K562 (cell line): ENCODE measurements around the gene PHKG1. TPM values are rescaled to one million over a fixed set of nuclear protein-coding genes. Genes with fewer than 3 reads are reported as not detected.

Experiments used
- ARID1B ChIP-seq: fragments of 450-650 bp; IDR thresholded peaks from 2 replicates; pipeline ENCODE4 v1.6.1; 2016; ENCODE audit warnings: antibody characterized with exemption, mild to moderate bottlenecking, inconsistent platforms
- CHCHD3 ChIP-seq: fragments of 250-450 bp; sonication (Bioruptor Pico); IDR thresholded peaks from 2 replicates; pipeline ENCODE4 v2.1.2; 2022; ENCODE audit warnings: mild to moderate bottlenecking
- CHD4 ChIP-seq: fragments of 200-600 bp; sonication (generic); IDR thresholded peaks from 3 replicates; pipeline ENCODE4 v1.6.1; 2012; ENCODE audit warnings: low read depth, mild to moderate bottlenecking, mixed read lengths, low read length, inconsistent platforms; ENCODE audit not compliant: insufficient read depth, insufficient replicate concordance, poor library complexity, severe bottlenecking
- CTCF ChIP-seq, 3 experiments: IDR thresholded peaks in 2 of 3; conservative IDR thresholded peaks in 1 of 3; 2 replicates each; pipeline ENCODE4 v1.5.1; 2011 to 2012; ENCODE audit warnings: low read length in 3 of 3, mild to moderate bottlenecking in 3 of 3, control low read depth in 2 of 3, improper control_type of control experiment in 1 of 3, inconsistent platforms in 1 of 3, low read depth in 1 of 3, mixed read lengths in 1 of 3, moderate library complexity in 1 of 3; ENCODE audit not compliant: insufficient read depth in 2 of 3
- ELF1 ChIP-seq: fragments of 200-800 bp; sonication (Bioruptor generic); IDR thresholded peaks from 2 replicates; pipeline ENCODE4 v1.6.1; 2016; ENCODE audit warnings: missing genetic modification characterization, missing compliant biosample characterization
- ESRRA ChIP-seq: fragments of 450-650 bp; IDR thresholded peaks from 2 replicates; pipeline ENCODE4 v1.6.1; 2014; ENCODE audit warnings: low read depth, mild to moderate bottlenecking, moderate library complexity, borderline replicate concordance
- HEY1 ChIP-seq: fragments of 250-450 bp; sonication (Bioruptor Pico); IDR thresholded peaks from 2 replicates; pipeline ENCODE4 v1.5.0; 2020; ENCODE audit warnings: mild to moderate bottlenecking, moderate library complexity, borderline replicate concordance
- LEF1 ChIP-seq: fragments of 450-650 bp; IDR thresholded peaks from 2 replicates; pipeline ENCODE4 v1.6.1; 2016; ENCODE audit warnings: mild to moderate bottlenecking
- MTA2 ChIP-seq: fragments of 450-650 bp; IDR thresholded peaks from 2 replicates; pipeline ENCODE4 v1.6.1; 2016; ENCODE audit warnings: low read depth
- NCOA2 ChIP-seq, 2 experiments: fragments of 450-650 bp; IDR thresholded peaks; 2 replicates each; pipeline ENCODE4 v1.6.1; 2018; ENCODE audit warnings: mild to moderate bottlenecking in 2 of 2, moderate library complexity in 1 of 2; ENCODE audit not compliant: partially characterized antibody in 2 of 2
- PKNOX1 ChIP-seq: fragments of 450-650 bp; IDR thresholded peaks from 2 replicates; pipeline ENCODE4 v1.6.1; 2016
- RBM17 ChIP-seq: fragments of 200-400 bp; formaldehyde crosslinking; IDR thresholded peaks from 2 replicates; pipeline ENCODE4 v1.6.1; 2017; ENCODE audit warnings: low read depth, mild to moderate bottlenecking, low read length, borderline replicate concordance
- THRAP3 ChIP-seq: fragments of 450-650 bp; IDR thresholded peaks from 2 replicates; pipeline ENCODE4 v1.6.1; 2016; ENCODE audit warnings: mild to moderate bottlenecking, inconsistent platforms, borderline replicate concordance
- ZKSCAN1 ChIP-seq: fragments of 150-350 bp; IDR thresholded peaks from 2 replicates; pipeline ENCODE4 v1.6.1; 2016; ENCODE audit warnings: low read depth, low read length
- ZNF668 ChIP-seq: fragments of 250-450 bp; sonication (Bioruptor Pico); IDR thresholded peaks from 2 replicates; pipeline ENCODE4 v1.8.0; 2022; ENCODE audit warnings: mild to moderate bottlenecking, inconsistent platforms
- polyA plus RNA-seq, 8 experiments: library from polyadenylated mRNA; depleted of rRNA in 4 of 8; stranded (reverse) in 5 of 8; unstranded in 3 of 8; fragments of >200 nt; fragmentation: Nextera tagmentation in 2 of 8; fragmentation: Illumina TruSeq in 1 of 8; extraction: Ambion mirVana in 2 of 8; extraction: Trizol in 1 of 8; gene quantifications; 2 replicates each; pipeline versions ENCODE4 v1.2.1 to v1.2.3, GENCODE V29; 2011 to 2014; ENCODE audit warnings: inconsistent platforms in 1 of 8, missing spikeins in 1 of 8
- total RNA-seq, 7 experiments: library from RNA; depleted of rRNA in 6 of 7; stranded (reverse); fragments of >200 nt in 6 of 7; fragmentation: Illumina TruSeq in 2 of 7; extraction: Trizol in 2 of 7; gene quantifications; 2 replicates each; pipeline versions ENCODE4 v1.2.1 to v1.2.3, GENCODE V29; 2011 to 2021; ENCODE audit warnings: low replicate concordance in 1 of 7
- TF ChIP-seq, protein P1 (sequence below): fragments of 450-650 bp; IDR thresholded peaks from 2 replicates; pipeline ENCODE4 v1.6.1; 2018; ENCODE audit not compliant: partially characterized antibody
- TF ChIP-seq, protein P2 (sequence below): fragments of 200-400 bp; formaldehyde crosslinking; IDR thresholded peaks from 2 replicates; pipeline ENCODE4 v1.6.1; 2017; ENCODE audit warnings: mild to moderate bottlenecking, low read depth, low read length, moderate library complexity

Gene PHKG1
- total and polyA plus RNA-seq, 9 of the 15 experiments (the other 6 are each of a cell fraction or from before 2014, with no cell fraction given) = 0.10 to 0.83 (median 0.46) TPM

- TF ChIP-seq HEY1 (CRISPR knock-in tag) (no peak), MTA2 (0 out of 2 replicates have a peak, but pooled peaks have one; percentile 27), THRAP3 (no peak), PKNOX1 (peak; percentile 32; the same call in 1 of the 2 replicates), ZNF668 (no peak), NCOA2 (IDR thresholded peaks at IDR 0.05; ENCODE audit: partially characterized antibody in 2 of 2) (no peak), ELF1 (tag) (peak; percentile 62; the same call in 1 of the 2 replicates), CHD4 (no peak), RBM17 (no peak), ARID1B (peak; percentile 39; the same call in 1 of the 2 replicates), ESRRA (no peak; the same call in 1 of the 2 replicates), CTCF (IDR thresholded peaks at IDR 0.05 in 2 of 3, conservative IDR thresholded peaks at IDR 0.05 in 1 of 3; ENCODE audit: insufficient read depth in 2 of 3, low read depth in 1 of 3, low read length in 3 of 3) (no peak), LEF1 (no peak), ZKSCAN1 (no peak), CHCHD3 (CRISPR knock-in tag) (no peak)
- TF ChIP-seq, protein P1, sequence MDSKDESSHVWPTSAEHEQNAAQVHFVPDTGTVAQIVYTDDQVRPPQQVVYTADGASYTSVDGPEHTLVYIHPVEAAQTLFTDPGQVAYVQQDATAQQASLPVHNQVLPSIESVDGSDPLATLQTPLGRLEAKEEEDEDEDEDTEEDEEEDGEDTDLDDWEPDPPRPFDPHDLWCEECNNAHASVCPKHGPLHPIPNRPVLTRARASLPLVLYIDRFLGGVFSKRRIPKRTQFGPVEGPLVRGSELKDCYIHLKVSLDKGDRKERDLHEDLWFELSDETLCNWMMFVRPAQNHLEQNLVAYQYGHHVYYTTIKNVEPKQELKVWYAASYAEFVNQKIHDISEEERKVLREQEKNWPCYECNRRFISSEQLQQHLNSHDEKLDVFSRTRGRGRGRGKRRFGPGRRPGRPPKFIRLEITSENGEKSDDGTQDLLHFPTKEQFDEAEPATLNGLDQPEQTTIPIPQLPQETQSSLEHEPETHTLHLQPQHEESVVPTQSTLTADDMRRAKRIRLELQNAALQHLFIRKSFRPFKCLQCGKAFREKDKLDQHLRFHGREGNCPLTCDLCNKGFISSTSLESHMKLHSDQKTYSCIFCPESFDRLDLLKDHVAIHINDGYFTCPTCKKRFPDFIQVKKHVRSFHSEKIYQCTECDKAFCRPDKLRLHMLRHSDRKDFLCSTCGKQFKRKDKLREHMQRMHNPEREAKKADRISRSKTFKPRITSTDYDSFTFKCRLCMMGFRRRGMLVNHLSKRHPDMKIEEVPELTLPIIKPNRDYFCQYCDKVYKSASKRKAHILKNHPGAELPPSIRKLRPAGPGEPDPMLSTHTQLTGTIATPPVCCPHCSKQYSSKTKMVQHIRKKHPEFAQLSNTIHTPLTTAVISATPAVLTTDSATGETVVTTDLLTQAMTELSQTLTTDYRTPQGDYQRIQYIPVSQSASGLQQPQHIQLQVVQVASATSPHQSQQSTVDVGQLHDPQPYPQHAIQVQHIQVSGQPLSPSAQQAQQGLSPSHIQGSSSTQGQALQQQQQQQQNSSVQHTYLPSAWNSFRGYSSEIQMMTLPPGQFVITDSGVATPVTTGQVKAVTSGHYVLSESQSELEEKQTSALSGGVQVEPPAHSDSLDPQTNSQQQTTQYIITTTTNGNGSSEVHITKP = peak; percentile 46
- TF ChIP-seq, protein P2, sequence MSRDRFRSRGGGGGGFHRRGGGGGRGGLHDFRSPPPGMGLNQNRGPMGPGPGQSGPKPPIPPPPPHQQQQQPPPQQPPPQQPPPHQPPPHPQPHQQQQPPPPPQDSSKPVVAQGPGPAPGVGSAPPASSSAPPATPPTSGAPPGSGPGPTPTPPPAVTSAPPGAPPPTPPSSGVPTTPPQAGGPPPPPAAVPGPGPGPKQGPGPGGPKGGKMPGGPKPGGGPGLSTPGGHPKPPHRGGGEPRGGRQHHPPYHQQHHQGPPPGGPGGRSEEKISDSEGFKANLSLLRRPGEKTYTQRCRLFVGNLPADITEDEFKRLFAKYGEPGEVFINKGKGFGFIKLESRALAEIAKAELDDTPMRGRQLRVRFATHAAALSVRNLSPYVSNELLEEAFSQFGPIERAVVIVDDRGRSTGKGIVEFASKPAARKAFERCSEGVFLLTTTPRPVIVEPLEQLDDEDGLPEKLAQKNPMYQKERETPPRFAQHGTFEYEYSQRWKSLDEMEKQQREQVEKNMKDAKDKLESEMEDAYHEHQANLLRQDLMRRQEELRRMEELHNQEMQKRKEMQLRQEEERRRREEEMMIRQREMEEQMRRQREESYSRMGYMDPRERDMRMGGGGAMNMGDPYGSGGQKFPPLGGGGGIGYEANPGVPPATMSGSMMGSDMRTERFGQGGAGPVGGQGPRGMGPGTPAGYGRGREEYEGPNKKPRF = no peak
Measured at GRCh38 chr7:56051339-56052191, 41.2 kb downstream of the PHKG1 start, which contains the start of the genes CCT6A and PSPH (continued).
